Cerebellar cortex (tissue), 1 donor: ENCODE results near the gene PABPN1L.
A peak's percentile ranks its signal among the peaks of the same experiment; 100 is the strongest.

ENCODE experiments used
- DNase-seq: peaks from one replicate; pipeline ENCODE4 v3.0.0-alpha.2; 2015; ENCODE audit warnings: low spot score

The PABPN1L gene

DNA sequence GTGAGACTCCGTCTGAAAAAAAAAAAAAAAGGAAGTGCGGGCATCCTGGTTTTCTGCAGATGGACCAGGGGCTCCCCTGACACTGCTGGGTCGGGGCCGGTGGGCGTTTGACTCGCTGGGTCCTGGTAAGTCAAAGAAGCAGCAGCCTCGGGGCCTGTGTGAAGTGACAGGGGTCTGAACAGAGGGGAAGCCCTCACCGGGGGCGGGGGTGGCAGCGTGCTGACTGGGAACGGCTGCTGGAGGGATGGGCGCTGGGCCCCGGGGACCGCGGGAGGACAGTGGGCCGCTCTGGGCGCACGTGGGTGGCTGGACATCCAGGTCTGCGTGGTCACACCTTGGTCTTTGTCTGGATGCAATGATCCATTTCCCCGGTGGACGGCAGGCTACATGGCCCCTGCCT lies 17.9 kb downstream of the PABPN1L start:
- no peak for DNase-seq

GRCh38 chr16:88847654-88848053 lies 18.8 kb downstream of the PABPN1L start:
- no peak for DNase-seq

- DNase-seq = no peak
Measured at GRCh38 chr16:88846088-88846487, 20.4 kb downstream of the PABPN1L start.

DNA sequence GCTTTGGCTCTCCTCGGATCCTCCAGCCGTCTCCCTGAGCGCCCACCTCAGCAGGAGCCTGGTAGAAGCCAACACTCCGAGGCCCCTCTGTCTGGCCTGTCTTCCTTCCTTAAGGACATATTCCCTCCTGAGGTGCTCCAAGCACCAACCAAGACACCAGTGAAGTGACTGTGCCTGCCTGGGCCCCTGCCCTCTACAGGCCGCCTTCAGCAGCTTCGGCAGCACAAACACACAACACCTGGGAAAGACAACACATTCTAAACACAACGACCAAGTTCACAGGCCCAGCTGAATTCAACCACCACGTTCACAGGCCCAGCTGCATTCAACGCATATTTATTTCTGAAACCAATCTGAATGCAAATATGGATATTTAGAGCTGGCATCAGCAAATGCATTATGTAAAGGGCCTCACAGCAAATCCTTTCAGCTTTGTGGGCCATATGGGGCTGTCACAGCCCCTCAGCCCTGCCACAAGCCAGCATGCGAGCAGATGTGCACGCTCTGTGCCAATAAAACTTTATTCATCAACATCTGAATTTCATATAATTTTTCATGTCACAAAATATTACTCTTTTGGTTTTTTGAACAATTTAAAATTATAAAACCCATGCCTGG lies 21.9 kb downstream of the PABPN1L start:
- DNase-seq = peak; percentile 36

- no peak for DNase-seq
Measured at GRCh38 chr16:88843256-88843655, 23.2 kb downstream of the PABPN1L start.

DNA sequence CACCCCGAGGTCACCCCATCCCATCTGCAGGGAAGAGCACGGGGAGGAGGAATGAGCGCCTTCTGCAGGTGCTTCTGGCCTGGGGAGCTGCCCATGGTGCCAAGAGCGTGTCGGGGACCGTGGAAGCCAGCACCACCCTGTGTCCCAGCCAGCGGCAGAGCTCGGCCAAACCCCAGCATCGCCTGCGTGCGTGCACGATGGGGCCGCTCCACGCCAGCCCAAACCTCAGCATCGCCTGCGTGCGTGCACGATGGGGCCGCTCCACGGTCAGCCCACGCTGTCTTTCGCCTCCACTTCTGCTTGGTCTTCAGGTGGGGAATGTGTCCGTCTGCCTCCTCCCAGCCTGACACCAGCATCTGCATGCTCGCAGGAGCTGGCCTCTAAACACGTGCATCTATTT lies 23.7 kb downstream of the PABPN1L start:
- DNase-seq = no peak

DNA sequence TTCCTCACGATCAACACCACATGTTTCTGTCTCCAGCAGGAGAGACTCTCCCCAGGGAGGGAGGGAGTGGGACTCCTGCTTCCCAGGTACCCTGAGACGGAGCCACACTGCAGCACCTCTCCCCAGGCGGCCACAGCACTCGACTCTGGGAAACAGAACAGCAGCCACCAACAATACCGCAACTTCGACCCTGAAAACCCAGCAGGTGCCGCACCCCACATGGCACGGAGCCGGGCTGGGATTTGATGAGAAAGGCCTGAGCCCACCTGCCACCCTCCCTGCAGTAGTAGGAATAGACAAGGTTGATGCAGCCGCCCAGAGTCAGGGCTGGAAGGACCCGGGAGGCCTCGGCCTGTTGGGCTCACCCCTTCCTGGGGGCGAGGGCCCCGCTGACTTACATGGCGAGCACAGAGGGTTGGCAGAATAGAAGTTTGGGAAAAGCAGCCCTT lies 24.1 kb downstream of the PABPN1L start:
- no peak for DNase-seq

DNA sequence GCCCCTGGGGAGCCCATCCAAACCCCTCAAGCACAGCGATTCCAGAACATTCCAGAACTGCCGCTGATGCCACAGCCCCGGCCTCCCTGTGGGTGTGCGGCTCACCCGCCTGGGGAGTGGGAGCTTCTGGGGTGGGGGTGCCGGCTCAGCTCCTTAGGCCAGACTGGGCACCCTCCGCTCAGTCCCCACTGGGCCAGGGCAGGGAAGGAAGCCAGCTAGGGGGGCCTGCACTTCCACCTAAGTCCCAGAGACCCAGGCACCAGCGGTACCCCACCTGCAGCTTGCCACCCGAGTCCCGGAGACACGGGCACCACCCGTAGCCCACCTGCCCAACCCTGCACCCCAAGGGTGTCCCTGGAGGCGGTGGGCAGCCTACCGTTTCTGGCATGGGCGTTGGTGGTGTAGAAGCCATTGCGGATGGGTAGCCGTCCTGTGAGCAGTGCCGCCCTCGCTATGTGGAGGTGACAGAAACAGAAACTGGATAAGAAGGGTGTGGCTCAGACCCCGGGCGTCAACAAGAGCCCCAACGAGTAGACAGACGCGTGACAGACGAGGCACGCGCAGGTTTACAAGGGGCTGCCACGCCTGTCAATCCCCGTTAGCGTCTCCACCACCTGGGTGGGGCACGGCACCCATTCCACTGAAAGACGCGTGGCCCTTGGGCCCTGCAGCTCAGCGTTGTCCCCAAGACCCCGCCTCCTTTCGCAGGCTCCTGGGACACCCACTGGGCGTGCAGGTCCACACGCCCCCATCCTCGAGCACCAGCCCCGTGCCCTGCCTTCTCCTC lies 24.7 kb downstream of the PABPN1L start:
- DNase-seq = no peak

GRCh38 chr16:88840600-88841215 lies 25.8 kb downstream of the PABPN1L start:
- DNase-seq = no peak

DNA sequence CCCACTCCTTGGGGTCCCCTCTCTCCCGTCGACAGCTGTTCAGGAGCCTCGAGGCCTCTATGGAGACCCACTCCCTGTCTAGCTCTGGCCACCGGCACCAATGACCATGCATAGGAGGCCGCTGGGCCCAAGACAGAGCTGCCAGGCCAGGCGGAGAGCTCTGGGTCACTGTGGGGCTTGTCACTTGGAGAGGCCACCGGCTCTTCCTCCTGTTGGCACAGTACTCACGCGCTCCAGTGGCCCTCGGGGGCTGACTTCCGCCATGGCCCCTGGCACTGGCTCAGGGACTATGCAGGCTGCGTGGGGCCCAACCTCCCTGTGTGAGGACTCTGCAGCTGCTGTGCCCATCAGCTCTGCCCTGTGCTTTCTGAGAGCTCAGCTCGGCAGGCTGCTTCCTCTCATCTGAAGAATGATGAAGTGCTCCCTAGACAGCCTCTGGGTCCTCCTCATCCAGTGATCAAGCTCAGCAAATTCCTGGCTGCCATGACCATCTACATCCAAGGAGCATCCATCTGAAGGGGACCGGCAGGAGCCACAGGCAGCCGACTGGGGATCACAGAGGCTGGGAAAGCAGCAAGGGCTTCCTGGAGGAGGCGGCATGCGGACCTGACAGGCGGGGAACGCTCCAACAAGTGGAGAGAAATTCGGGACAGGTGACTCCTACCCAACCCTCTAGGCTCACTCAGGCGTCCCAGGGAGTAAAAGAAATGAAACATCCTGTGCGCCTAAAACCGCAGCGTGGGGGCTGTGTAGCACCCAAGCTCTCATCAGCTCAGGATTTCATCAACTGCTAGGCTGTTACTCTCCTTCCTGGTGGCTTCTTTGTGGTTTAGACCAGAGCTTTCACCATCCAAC lies 26.5 kb downstream of the PABPN1L start:
- DNase-seq = no peak

- no peak for DNase-seq
Measured at GRCh38 chr16:88839026-88839529, 27.4 kb downstream of the PABPN1L start.

- no peak for DNase-seq
Measured at GRCh38 chr16:88838566-88838965, 27.9 kb downstream of the PABPN1L start.

GRCh38 chr16:88837806-88838205 lies 28.7 kb downstream of the PABPN1L start:
- no peak for DNase-seq

DNA sequence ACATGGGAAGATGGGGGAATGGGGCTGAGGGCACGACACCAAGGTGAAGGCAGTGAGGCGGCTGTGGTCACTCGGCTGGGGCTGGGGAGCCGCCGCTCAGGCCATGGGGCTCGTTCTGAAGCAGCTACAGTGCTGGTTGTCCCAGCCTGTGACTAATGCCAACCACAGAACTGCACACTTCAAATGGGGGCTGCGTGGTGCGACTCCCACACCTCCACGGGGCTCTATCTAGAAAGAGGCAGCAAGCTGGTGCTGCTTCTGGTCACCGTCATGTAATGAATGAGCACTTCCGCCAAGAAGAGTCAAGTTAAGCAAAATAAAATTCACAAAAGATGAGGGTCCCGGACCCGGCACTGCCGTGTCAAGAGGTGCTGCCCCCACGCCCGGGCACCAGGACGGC lies 29.7 kb downstream of the PABPN1L start:
- no peak for DNase-seq

DNA sequence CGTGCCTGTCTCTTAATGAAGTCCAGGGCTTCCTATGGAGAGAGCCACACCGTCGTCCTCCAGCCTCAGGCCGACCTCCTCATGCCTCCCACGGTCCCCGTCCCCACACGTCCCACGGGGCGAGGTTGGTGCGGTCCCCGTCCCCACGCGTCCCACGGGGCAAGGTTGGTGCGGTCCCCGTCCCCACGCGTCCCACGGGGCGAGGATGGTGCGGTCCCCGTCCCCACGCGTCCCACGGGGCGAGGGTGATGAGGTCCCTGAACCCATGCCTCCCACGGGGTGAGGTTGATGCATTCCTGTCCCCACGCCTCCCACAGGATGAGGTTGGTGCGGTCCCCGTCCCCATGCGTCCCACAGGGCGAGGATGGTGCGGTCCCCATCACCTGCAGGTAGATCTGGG lies 30.6 kb downstream of the PABPN1L start:
- no peak for DNase-seq

DNA sequence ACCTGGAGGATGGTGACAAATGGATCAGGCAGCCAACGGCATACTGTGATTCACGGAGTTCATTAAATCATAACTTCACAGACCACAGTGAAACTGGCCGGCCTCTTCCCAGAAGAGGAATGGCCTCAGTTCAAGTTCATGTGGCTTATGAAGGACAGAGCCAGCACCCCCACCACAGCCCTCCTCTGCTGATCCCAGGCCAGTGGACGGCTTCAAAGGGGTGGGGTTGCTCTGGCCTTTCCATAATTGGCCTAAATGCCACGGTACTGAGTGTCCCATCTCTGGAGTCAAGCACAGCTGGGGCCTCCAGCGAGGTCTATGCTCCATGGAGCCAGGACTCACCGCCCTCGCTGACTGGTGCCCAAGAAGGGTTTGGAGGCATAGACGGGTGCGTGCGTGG lies 31.1 kb downstream of the PABPN1L start:
- DNase-seq = no peak

DNA sequence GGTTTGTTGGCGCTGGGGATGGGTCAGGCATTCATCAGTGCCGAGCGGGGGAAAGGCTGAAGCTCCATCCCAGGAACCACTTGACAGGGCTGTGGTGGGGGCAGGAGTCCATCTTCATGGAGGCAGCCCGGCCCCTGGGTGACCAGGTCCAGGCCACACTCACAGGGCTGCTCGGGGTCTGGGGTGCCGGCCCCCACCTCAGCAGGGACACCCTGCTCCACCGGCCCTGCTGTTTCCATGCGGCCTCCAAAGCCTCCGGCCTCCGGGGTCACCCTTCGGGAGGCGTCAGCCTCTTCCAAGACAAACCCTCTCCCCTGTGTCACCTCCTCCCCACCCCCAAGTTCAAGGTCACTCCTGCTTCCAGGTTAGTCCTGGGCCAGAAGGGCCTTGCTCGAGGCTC lies 31.8 kb downstream of the PABPN1L start:
- no peak for DNase-seq

DNA sequence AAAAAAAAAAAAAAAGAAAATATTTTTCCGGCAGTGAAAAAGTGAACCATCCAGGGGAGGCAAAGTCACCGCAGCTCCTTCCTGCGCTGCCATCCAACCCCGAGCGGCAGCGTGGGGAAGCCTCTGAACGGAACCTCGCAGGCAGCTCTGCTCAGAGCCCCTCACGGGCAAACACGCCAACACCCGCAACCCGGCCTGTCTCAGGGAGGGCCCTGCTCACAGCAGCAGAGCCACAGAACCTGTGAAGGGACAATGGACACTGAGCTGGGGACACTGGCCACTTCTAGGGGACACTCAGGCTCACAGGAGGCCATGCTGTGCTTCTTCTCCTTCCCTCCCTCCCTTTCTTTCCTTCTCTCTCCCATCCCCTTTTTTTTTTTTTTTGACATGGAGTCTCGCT lies 33.4 kb downstream of the PABPN1L start:
- no peak for DNase-seq

- DNase-seq = no peak
Measured at GRCh38 chr16:88831838-88832237, 34.6 kb downstream of the PABPN1L start.

GRCh38 chr16:88830783-88831182 lies 35.7 kb downstream of the PABPN1L start:
- DNase-seq = no peak

- no peak for DNase-seq
Measured at GRCh38 chr16:88830258-88830657, 36.2 kb downstream of the PABPN1L start.

- DNase-seq = no peak
Measured at GRCh38 chr16:88828711-88829110, 37.7 kb downstream of the PABPN1L start.
